PC-3 (cell line): ENCODE data around the gene CSMD2.

Source experiments
- CTCF ChIP-seq: fragments of 300-600 bp; sonication (generic); conservative IDR thresholded peaks from 2 replicates; pipeline ENCODE4 v1.5.1; 2017; ENCODE audit warnings: antibody characterized with exemption, low read depth, mild to moderate bottlenecking, low read length
- EZH2 ChIP-seq: fragments of 300-600 bp; sonication (generic); IDR thresholded peaks from one replicate; pipeline ENCODE4 v1.6.1; 2017; ENCODE audit warnings: antibody characterized with exemption, mild to moderate bottlenecking, low read length; ENCODE audit not compliant: unreplicated experiment
- EZH2phosphoT487 ChIP-seq: fragments of 300-600 bp; sonication (generic); IDR thresholded peaks from 2 replicates; pipeline ENCODE4 v1.6.1; 2018; ENCODE audit warnings: mild to moderate bottlenecking, antibody characterized with exemption, low read length, borderline replicate concordance

- no peak for TF ChIP-seq CTCF
- no peak for TF ChIP-seq EZH2
- no peak for TF ChIP-seq EZH2phosphoT487
Measured at GRCh38 chr1:33814166-33814565, 350.9 kb downstream of the CSMD2 start.
